ENCODE data around the gene ARHGEF17. TPM values are rescaled to one million over a fixed set of nuclear protein-coding genes. Genes with fewer than 3 reads are reported as not detected.
A peak's percentile ranks its signal among the peaks of the same experiment; 100 is the strongest.

Gene ARHGEF17
- total RNA-seq, 1 donor from 2014 or later, result 19.9 TPM

GRCh38 chr11:73399159-73399590 lies 91.1 kb downstream of the ARHGEF17 start:
- H3K4me2 ChIP-seq, result no peak overlapping the region
- peak overlapping the region; percentile 49 for H3K27ac Mint-ChIP-seq

DNA sequence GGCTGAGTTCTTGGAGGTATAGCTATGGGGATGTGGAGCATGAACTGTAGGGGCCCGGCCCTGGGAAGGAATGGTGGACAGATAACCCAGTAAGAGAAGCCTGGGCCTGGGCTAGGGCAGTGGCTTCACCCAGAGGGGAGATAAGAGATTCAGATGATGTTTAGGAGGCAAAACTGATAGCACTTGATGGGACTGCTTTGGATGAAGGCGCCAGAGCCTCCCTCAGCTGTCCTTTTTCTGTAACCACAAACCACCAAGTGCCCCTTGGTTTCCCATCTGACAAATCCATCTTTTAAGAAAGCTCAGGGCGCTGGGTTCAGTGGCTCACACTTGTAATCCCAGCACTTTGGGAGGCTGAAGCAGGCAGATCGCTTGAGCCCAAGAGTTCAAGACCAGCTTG lies 91.6 kb downstream of the ARHGEF17 start:
- no peak overlapping the region for H3K4me3 ChIP-seq
- no peak overlapping the region for H3K9ac ChIP-seq
- TF ChIP-seq EZH2 (IDR thresholded peaks at IDR 0.05) (no peak), EZH2phosphoT487 (IDR thresholded peaks at IDR 0.05) (no peak), CTCF (IDR thresholded peaks at IDR 0.05) (no peak)
- peaks cover 7% of the 10 kb centered on the region for H3K27me3 Mint-ChIP-seq (ENCODE audit: insufficient read depth, low read depth)
- no peaks in the 10 kb centered on the region for H3K9me3 Mint-ChIP-seq
- no peak overlapping the region for H2AFZ ChIP-seq (replicated peaks)
- H3K4me1 Mint-ChIP-seq, result peaks cover 13% of the 10 kb centered on the region
- H3F3A ChIP-seq (ENCODE audit: low read depth), result peaks cover 19% of the 10 kb centered on the region
- H3K27ac ChIP-seq, result no peak overlapping the region
- peaks cover 4% of the 10 kb centered on the region for H3K36me3 Mint-ChIP-seq
- H3K79me2 ChIP-seq (ENCODE audit: low read depth), result no peaks in the 10 kb centered on the region
- no peaks in the 10 kb centered on the region for H3K27me3 ChIP-seq
- H3K36me3 ChIP-seq, result no peaks in the 10 kb centered on the region
- H3K27ac Mint-ChIP-seq, result peak overlapping the region; percentile 49
- peaks cover 17% of the 10 kb centered on the region for H4K20me1 ChIP-seq (ENCODE audit: low read depth)
- H3K9me3 ChIP-seq (ENCODE audit: low read depth), result no peaks in the 10 kb centered on the region
- H3K4me1 ChIP-seq, result peaks cover 15% of the 10 kb centered on the region
- no peak overlapping the region for H3K4me3 Mint-ChIP-seq
- no peak overlapping the region for H3K4me2 ChIP-seq
- no peak for DNase-seq (ENCODE audit: low spot score)

More at GRCh38 chr11:73399159-73399590, 91.1 kb downstream of the ARHGEF17 start:
- H3K9ac ChIP-seq, result no peak overlapping the region
- no peak overlapping the region for H3K4me3 ChIP-seq
- H3K79me2 ChIP-seq (ENCODE audit: low read depth), result no peaks in the 10 kb centered on the region
- Mint-ChIP-seq H3K27me3 (ENCODE audit: insufficient read depth, low read depth) (peaks cover 7% of the 10 kb centered on the region), H3K4me3 (no peak overlapping the region), H3K9me3 (no peaks in the 10 kb centered on the region), H3K36me3 (peaks cover 4% of the 10 kb centered on the region), H3K4me1 (peaks cover 13% of the 10 kb centered on the region)
- no peaks in the 10 kb centered on the region for H3K9me3 ChIP-seq (ENCODE audit: low read depth)
- no peak overlapping the region for H2AFZ ChIP-seq (replicated peaks)
- H3K4me1 ChIP-seq, result peaks cover 15% of the 10 kb centered on the region
- TF ChIP-seq EZH2 (IDR thresholded peaks at IDR 0.05), result no peak
- TF ChIP-seq EZH2phosphoT487 (IDR thresholded peaks at IDR 0.05), result no peak
- TF ChIP-seq CTCF (IDR thresholded peaks at IDR 0.05), result no peak
- H4K20me1 ChIP-seq (ENCODE audit: low read depth), result peaks cover 17% of the 10 kb centered on the region
- H3K27me3 ChIP-seq, result no peaks in the 10 kb centered on the region
- H3K36me3 ChIP-seq, result no peaks in the 10 kb centered on the region
- H3K27ac ChIP-seq, result no peak overlapping the region
- no peak for DNase-seq (ENCODE audit: low spot score)
- peaks cover 19% of the 10 kb centered on the region for H3F3A ChIP-seq (ENCODE audit: low read depth)

GRCh38 chr11:73400293-73400692 lies 92.2 kb downstream of the ARHGEF17 start:
- Histone ChIP-seq H4K20me1 (ENCODE audit: low read depth) (peaks cover 17% of the 10 kb centered on the region), H2AFZ (replicated peaks) (no peak overlapping the region), H3K27ac (no peak overlapping the region), H3K36me3 (no peaks in the 10 kb centered on the region), H3K4me3 (no peak overlapping the region), H3F3A (ENCODE audit: low read depth) (peaks cover 19% of the 10 kb centered on the region), H3K27me3 (no peaks in the 10 kb centered on the region), H3K79me2 (ENCODE audit: low read depth) (no peaks in the 10 kb centered on the region), H3K9ac (no peak overlapping the region), H3K4me1 (peaks cover 15% of the 10 kb centered on the region), H3K9me3 (ENCODE audit: low read depth) (no peaks in the 10 kb centered on the region), H3K4me2 (no peak overlapping the region)
- DNase-seq (ENCODE audit: low spot score), result peak; percentile 38
- peaks cover 7% of the 10 kb centered on the region for H3K27me3 Mint-ChIP-seq (ENCODE audit: insufficient read depth, low read depth)
- H3K4me1 Mint-ChIP-seq, result peaks cover 13% of the 10 kb centered on the region
- H3K9me3 Mint-ChIP-seq, result no peaks in the 10 kb centered on the region
- H3K36me3 Mint-ChIP-seq, result peaks cover 4% of the 10 kb centered on the region
- TF ChIP-seq CTCF (IDR thresholded peaks at IDR 0.05) (no peak), EZH2 (IDR thresholded peaks at IDR 0.05) (no peak), EZH2phosphoT487 (IDR thresholded peaks at IDR 0.05) (no peak)
- H3K27ac Mint-ChIP-seq, result no peak overlapping the region
- no peak overlapping the region for H3K4me3 Mint-ChIP-seq

Measured in neural progenitor cell (in vitro differentiated cells).